Measurements from ENCODE around the gene OR5H15. TPM values are rescaled to one million over a fixed set of nuclear protein-coding genes. Genes with fewer than 3 reads are reported as not detected.

Gene OR5H15
- not detected in 2 replicates for total RNA-seq

GRCh38 chr3:98166396-98166795 lies at the start of gene OR5H15:
TSS of gene OR5H15 (plus strand) at chr3:98166696. CDS start at chr3:98168700, 2,004 bp downstream.

DNA sequence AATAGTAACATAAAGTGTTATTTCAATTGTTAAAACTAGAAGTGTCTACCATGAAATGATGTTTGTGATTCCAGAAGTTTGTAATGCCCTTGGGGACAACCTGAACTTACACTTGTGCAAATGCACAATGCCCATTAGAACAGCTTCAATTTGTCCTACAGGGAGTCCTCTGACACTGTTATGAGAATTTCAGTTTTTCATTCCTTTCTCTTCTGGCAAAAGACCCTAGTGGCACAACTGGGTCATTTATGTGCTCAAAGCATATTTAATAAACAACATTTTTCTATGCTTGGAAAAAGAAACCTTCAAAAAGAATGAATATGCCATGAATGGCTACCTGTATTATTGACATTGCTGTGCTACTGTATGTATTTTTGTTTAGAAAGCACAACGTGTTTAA lies 36.1 kb upstream of the OR5H15 start, which contains the start of gene OR5H1:
Gene OR5H1 (plus strand): TSS at position 301 of the 400 bp plus-strand sequence. CDS start 1,977 bp downstream, outside the sequence.

GRCh38 chr3:98147179-98147578 lies 19.3 kb upstream of the OR5H15 start, which contains the start of gene OR5H14:
TSS of gene OR5H14 (plus strand) at chr3:98147479. CDS start at chr3:98149386, 1,907 bp downstream.

Other genes with a start within 250 kb of the OR5H15 start
- gene RIOX2, start 194.3 kb upstream of the OR5H15 start, total RNA-seq = 28.7 and 38.8 TPM in 2 replicates
- gene GABRR3, start 131.4 kb upstream of the OR5H15 start, total RNA-seq = not detected in 2 replicates
- gene OR5AC2, start 79.5 kb upstream of the OR5H15 start, total RNA-seq = not detected in 2 replicates
- gene OR5H1, start 36.0 kb upstream of the OR5H15 start, total RNA-seq = not detected in 2 replicates
- not detected in 2 replicates for gene OR5H14, start 19.2 kb upstream of the OR5H15 start, total RNA-seq
- gene OR5H6, start 97.5 kb downstream of the OR5H15 start, total RNA-seq = not detected in 2 replicates
- gene OR5H2, start 115.8 kb downstream of the OR5H15 start, total RNA-seq = not detected in 2 replicates
- not detected in 2 replicates for gene OR5K4, start 187.2 kb downstream of the OR5H15 start, total RNA-seq
- gene OR5K3, start 224.0 kb downstream of the OR5H15 start, total RNA-seq = not detected in 2 replicates